GM23248 (cell line): ENCODE data around the gene UBIAD1. TPM values are rescaled to one million over a fixed set of nuclear protein-coding genes. Genes with fewer than 3 reads are reported as not detected.
A peak's percentile ranks its signal among the peaks of the same experiment; 100 is the strongest.

Experiments
- DNase-seq: peaks from one replicate; pipeline ENCODE4 v3.0.0-alpha.2; 2015
- H2AFZ ChIP-seq: fragments of 200-600 bp; sonication (generic); 2 replicates; pipeline ENCODE4 v1.6.1; 2016; ENCODE audit warnings: antibody characterized with exemption
- H3F3A ChIP-seq: fragments of 200-600 bp; sonication (generic); 2 replicates; pipeline ENCODE4 v1.6.1; 2016; ENCODE audit warnings: mild to moderate bottlenecking, antibody characterized with exemption, mixed run types; ENCODE audit not compliant: insufficient read depth
- H3K27ac ChIP-seq: fragments of 200-600 bp; sonication (generic); 2 replicates; pipeline ENCODE4 v1.5.1; 2016; ENCODE audit warnings: mild to moderate bottlenecking
- H3K27me3 ChIP-seq: fragments of 200-600 bp; sonication (generic); replicated peaks from 2 replicates; pipeline ENCODE4 v1.6.1; 2016; ENCODE audit warnings: mild to moderate bottlenecking; ENCODE audit not compliant: insufficient read depth
- H3K36me3 ChIP-seq: fragments of 200-600 bp; sonication (generic); 2 replicates; pipeline ENCODE4 v1.6.1; 2016; ENCODE audit warnings: low read depth, mild to moderate bottlenecking
- H3K4me1 ChIP-seq: fragments of 200-600 bp; sonication (generic); 2 replicates; pipeline ENCODE4 v1.6.1; 2016; ENCODE audit warnings: mild to moderate bottlenecking; ENCODE audit not compliant: insufficient read depth
- H3K4me2 ChIP-seq: fragments of 200-600 bp; sonication (generic); one replicate; pipeline ENCODE4 v1.6.1; 2016; ENCODE audit warnings: mild to moderate bottlenecking; ENCODE audit not compliant: unreplicated experiment
- H3K4me3 ChIP-seq: fragments of 200-600 bp; sonication (generic); 2 replicates; pipeline ENCODE4 v1.5.1; 2016; ENCODE audit warnings: mild to moderate bottlenecking
- H3K79me2 ChIP-seq: fragments of 200-600 bp; sonication (generic); 2 replicates; pipeline ENCODE4 v1.6.1; 2016; ENCODE audit warnings: mild to moderate bottlenecking; ENCODE audit not compliant: insufficient read depth
- H3K9ac ChIP-seq: fragments of 200-600 bp; sonication (generic); 2 replicates; pipeline ENCODE4 v1.6.1; 2016; ENCODE audit warnings: mild to moderate bottlenecking
- H3K9me2 ChIP-seq: fragments of 200-600 bp; sonication (generic); 2 replicates; pipeline ENCODE4 v1.6.1; 2016; ENCODE audit warnings: mixed run types, mild to moderate bottlenecking, moderate library complexity; ENCODE audit not compliant: insufficient read depth
- H3K9me3 ChIP-seq: fragments of 200-600 bp; sonication (generic); one replicate; pipeline ENCODE4 v1.6.1; 2017; ENCODE audit warnings: low read depth
- H4K20me1 ChIP-seq: fragments of 200-600 bp; sonication (generic); 2 replicates; pipeline ENCODE4 v1.6.0; 2016; ENCODE audit not compliant: insufficient read depth
- EZH2 ChIP-seq: fragments of 200-600 bp; sonication (generic); IDR thresholded peaks from 2 replicates; pipeline ENCODE4 v1.6.1; 2018; ENCODE audit warnings: antibody characterized with exemption, mild to moderate bottlenecking; ENCODE audit not compliant: insufficient read depth, poor library complexity, severe bottlenecking
- EZH2phosphoT487 ChIP-seq: fragments of 200-600 bp; sonication (generic); IDR thresholded peaks from 2 replicates; pipeline ENCODE4 v1.6.1; 2018; ENCODE audit warnings: antibody characterized with exemption, moderate library complexity, mild to moderate bottlenecking, low read depth; ENCODE audit not compliant: insufficient read depth
- WGBS, 2 experiments: methylation state at CpG; one replicate each; pipeline ENCODE4 v1.1.6; 2015 to 2017; ENCODE audit warnings: low lambda C conversion rate in 2 of 2, low coverage in 1 of 2; ENCODE audit errors: missing lambda C conversion rate in 2 of 2; 5-methylcytosine and 5-hydroxymethylcytosine counted together
- in situ Hi-C: fragments of 300-500 bp; cut with MboI; formaldehyde crosslinking; loops from 2 replicates; pipeline ENCODE4 v1.15.0; 2020
- polyA plus RNA-seq: library from polyadenylated mRNA; unstranded; fragments of >200 nt; fragmentation: Nextera tagmentation; extraction: Ambion mirVana; gene quantifications from 2 replicates; pipeline ENCODE4 v1.2.1, GENCODE V29; 2016
- total RNA-seq: library from RNA; depleted of rRNA; stranded (reverse); fragments of >200 nt; shearing (Covaris generic); gene quantifications from 2 replicates; pipeline ENCODE4 v1.2.3, GENCODE V29; 2014

UBIAD1 gene
- total and polyA plus RNA-seq, 2 experiments from 2014 or later: 5.2 to 8.1 TPM

DNA sequence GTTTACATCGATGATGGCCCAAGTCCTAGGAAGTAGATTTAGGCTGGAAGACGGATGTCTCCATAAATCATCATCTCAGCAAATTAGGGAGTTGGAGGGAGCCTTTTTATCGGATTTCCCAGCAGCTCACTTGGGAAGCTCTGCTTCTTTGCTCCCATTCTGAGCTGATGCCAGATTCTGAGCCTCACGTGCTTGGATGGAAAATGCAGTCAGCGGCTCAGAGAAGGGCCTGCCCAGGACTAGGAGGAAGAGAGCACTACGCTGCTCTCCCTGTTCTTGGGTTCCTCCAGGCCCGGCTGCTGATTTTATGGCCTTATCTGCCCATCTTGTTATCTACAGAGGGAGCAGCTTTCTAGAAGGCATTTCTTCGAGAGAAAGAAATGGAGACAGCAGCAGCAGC is 42.0 kb downstream of the UBIAD1 start:
- Histone ChIP-seq H3K79me2 (no peaks in the 10 kb centered on the region), H3K9me3 (no peaks in the 10 kb centered on the region), H3K9ac (no peak overlapping the region), H2AFZ (no peak overlapping the region), H3K9me2 (no peaks in the 10 kb centered on the region), H3K27ac (no peak overlapping the region), H3K27me3 (peaks cover 10% of the 10 kb centered on the region), H3K4me3 (no peak overlapping the region), H3K4me2 (no peak overlapping the region), H3F3A (no peaks in the 10 kb centered on the region), H4K20me1 (no peaks in the 10 kb centered on the region), H3K4me1 (no peaks in the 10 kb centered on the region), H3K36me3 (no peaks in the 10 kb centered on the region)
- DNase-seq: peak; percentile 18
- in situ Hi-C loops: no loop called here
- TF ChIP-seq EZH2 (no peak), EZH2phosphoT487 (no peak)
- 10 to 12% methylated on average over 8 of the region's 8 CpGs for WGBS, 2 experiments

DNA sequence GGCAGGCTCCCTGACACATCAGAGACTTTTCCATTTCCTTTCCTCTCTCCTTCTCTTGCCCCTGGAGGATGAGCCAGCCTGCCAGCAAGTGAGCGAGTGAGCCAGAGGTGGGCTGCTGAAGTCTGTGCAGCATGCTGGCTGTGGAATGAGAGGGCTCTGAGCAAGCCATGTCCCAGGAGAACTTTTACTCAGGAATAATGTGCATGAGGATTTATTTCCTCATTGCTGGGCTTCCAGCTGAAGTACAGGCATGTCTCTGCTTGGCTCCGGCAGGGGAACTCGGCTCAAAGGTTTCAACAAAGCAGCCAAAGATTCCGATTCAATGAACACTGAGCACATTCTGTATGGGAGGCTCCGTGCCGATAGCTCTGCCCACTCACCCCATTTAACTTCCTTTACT is 43.7 kb downstream of the UBIAD1 start:
- DNase-seq: peak; percentile 26
- no peak overlapping the region for H3K4me3 ChIP-seq
- no peaks in the 10 kb centered on the region for H4K20me1 ChIP-seq
- H3K9me2 ChIP-seq: no peaks in the 10 kb centered on the region
- 31 to 41% methylated on average over 6 of the region's 6 CpGs for WGBS, 2 experiments
- H3K27me3 ChIP-seq: peaks cover 10% of the 10 kb centered on the region
- H3K79me2 ChIP-seq: no peaks in the 10 kb centered on the region
- no peak overlapping the region for H3K4me2 ChIP-seq
- no peak overlapping the region for H2AFZ ChIP-seq
- no peak overlapping the region for H3K27ac ChIP-seq
- no peak overlapping the region for H3K9ac ChIP-seq
- no peaks in the 10 kb centered on the region for H3F3A ChIP-seq
- TF ChIP-seq EZH2phosphoT487 (no peak), EZH2 (no peak)
- no peaks in the 10 kb centered on the region for H3K4me1 ChIP-seq
- no peaks in the 10 kb centered on the region for H3K36me3 ChIP-seq
- in situ Hi-C loops: no loop called here
- H3K9me3 ChIP-seq: no peaks in the 10 kb centered on the region

DNA sequence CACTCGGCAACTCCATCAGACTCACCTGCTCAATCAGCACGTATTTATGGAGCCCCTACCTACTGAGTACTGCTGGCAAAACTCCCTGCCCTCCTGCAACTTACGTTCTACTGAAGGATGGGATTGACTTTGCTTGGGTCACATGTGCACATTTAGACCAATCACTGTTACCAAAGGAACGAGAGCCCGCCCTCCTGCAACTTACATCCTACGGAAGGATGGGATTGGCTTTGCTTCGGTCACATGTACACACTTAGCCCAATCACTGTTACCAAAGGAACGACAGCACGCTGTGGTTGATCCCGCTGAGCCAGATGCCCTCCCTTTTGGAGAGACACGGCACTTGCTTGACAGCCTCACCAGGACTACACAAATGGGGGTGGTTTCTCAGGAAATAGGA is 46.0 kb downstream of the UBIAD1 start:
- WGBS, 2 experiments: 61 to 63% methylated on average over 11 of the region's 11 CpGs
- Histone ChIP-seq H3K79me2 (no peaks in the 10 kb centered on the region), H3K9me3 (no peaks in the 10 kb centered on the region), H3K4me2 (no peak overlapping the region), H3F3A (no peaks in the 10 kb centered on the region), H3K9ac (no peak overlapping the region), H3K4me1 (no peaks in the 10 kb centered on the region), H3K4me3 (no peak overlapping the region), H2AFZ (no peak overlapping the region), H3K27ac (no peak overlapping the region), H4K20me1 (no peaks in the 10 kb centered on the region), H3K36me3 (no peaks in the 10 kb centered on the region), H3K9me2 (no peaks in the 10 kb centered on the region), H3K27me3 (peaks cover 7% of the 10 kb centered on the region)
- no peak for DNase-seq
- TF ChIP-seq EZH2phosphoT487 (no peak), EZH2 (no peak)
- in situ Hi-C loops: no loop called here

DNA sequence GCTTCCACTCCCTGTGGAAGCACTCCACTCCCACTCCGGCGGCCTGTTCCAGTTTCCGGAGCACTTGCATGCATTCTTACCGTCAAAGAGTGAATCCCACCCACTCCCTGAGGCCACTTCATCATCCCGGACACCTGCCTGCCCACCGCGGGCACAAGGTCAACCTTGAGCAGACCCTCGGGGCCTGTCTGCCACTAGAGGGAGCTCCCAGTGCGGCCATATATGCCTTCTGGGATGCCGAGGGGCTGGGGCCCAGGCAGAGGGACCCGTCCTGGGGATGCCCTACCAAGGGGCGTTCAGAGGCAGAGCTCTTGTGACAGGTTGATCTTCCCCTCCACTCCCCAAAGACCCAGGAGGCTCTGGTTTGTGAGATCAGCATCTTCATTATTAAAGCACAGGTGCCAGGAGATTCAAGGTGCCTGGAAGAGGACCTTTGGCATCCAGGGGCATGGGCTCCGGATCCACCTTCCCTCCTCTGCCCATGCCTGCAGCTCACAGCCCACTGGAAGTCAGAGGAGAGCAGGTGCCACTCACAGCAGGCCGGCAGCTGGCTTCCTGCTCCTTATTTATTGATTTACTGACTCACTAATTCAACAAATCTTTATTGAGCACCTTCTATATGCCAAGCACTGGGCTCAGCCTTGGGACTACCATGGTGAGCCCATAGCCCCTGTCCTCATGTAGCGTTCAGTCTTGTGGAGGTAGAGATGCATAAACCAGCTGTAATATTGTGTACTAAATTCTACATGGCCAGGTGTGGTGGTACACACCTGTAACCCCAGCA is 47.3 kb downstream of the UBIAD1 start:
- 9 to 13% methylated on average over 15 of the region's 15 CpGs for WGBS, 2 experiments
- Histone ChIP-seq H3K9me3 (no peaks in the 10 kb centered on the region), H3K4me1 (no peaks in the 10 kb centered on the region), H3K27me3 (peaks cover 8% of the 10 kb centered on the region), H3K36me3 (no peaks in the 10 kb centered on the region), H3K4me3 (no peak overlapping the region), H3K4me2 (no peak overlapping the region), H3K79me2 (no peaks in the 10 kb centered on the region), H3F3A (no peaks in the 10 kb centered on the region), H3K27ac (no peak overlapping the region), H2AFZ (no peak overlapping the region), H4K20me1 (no peaks in the 10 kb centered on the region), H3K9ac (no peak overlapping the region), H3K9me2 (no peaks in the 10 kb centered on the region)
- DNase-seq: no peak
- in situ Hi-C loops: no loop called here
- TF ChIP-seq EZH2phosphoT487: no peak
- no peak for TF ChIP-seq EZH2
